NCI-H82 treated with DMSO at 0.1 percent for 48 hours (cell line): ENCODE results near the gene ATXN1.
A peak's percentile ranks its signal among the peaks of the same experiment; 100 is the strongest.

Experiments used
- DNase-seq: peaks from one replicate; lab custom pipeline; 2025; ENCODE audit not compliant: unreplicated experiment; lab: John Stamatoyannopoulos, UW

The ATXN1 gene

DNA sequence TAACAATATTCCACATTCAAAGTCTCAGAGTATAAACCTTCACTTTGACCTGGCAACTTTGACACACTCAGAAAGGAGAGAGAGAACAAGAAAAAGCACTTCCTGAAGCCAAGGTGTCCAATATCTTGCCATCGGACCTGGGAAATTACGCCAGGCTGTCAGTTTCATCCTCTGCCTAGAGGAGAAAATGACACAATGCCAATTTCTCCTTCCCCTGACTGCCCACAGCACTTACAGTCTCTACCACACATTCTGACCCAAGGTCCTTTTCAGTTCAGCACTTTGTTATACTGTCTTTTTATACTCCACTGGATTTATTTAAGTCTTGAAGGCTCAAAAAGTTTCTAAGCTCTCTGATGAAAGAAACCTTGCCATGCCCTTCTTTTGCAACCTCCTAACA is 272.4 kb downstream of the ATXN1 start:
- no peak for DNase-seq

- no peak for DNase-seq
These were observed 273.1 kb downstream of the ATXN1 start for GRCh38 chr6:16487996-16488674.

- no peak for DNase-seq
These were observed 274.6 kb downstream of the ATXN1 start for GRCh38 chr6:16486661-16487060.

- no peak for DNase-seq
These were observed 277.9 kb downstream of the ATXN1 start for GRCh38 chr6:16483315-16483875.

- DNase-seq: no peak
These were observed 278.5 kb downstream of the ATXN1 start for GRCh38 chr6:16482702-16483314.

- no peak for DNase-seq
These were observed 279.4 kb downstream of the ATXN1 start for GRCh38 chr6:16481697-16482399.

- no peak for DNase-seq
These were observed 280.3 kb downstream of the ATXN1 start for GRCh38 chr6:16480763-16481560.

DNA sequence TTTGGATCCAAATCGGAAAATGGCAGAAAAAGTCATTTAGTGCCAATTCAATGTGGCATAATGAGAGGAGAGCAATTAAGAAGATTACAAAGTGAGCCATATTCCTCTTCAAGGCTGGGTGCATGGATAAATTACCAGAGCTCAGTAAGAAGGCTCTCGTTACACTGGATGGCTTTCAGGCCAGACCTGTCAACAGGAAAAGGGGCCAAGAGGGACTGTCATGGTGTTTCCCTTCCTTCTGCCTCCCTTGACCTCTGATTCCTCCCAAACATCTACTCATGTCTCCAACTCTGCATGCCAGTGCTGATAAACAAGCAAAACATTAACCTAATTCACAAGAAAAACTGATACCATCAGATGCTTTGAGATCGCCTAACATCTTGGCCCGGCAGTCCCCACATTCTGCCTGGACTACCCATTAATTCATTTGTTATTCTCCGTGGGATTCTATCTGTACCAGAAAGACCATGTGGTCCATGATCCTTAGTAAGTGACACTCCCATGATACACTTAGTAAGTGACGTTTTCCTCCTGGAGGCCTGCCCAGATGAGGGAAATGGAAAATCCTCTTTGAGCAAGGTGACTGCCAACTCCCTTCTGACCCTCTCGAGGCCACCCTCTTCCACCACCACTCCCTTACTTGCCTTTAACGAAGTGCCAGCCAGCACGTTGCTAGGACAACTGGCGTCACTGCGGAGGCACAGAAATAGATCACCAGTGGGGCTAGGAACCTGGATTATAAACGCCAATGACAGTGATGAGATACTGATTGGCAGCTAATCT is 283.7 kb downstream of the ATXN1 start:
- no peak for DNase-seq

DNA sequence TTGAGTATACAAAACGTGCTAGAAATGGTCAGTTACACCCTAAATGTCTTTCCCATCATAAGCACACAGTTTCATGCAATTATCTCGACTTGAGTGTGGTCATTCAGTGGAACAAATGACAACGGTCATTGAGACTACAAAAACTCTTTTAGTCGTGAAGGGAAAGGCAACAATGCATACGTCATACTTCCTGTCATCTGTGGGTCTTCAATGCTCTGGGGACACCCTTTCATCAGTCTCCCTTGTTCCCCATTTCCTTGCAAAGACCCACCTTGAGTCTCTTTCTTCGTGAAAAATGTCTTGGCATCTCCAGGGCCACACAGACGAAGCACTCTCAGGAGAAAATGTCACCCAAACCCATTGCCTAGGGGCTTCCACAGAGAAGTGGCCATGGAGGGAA is 284.4 kb downstream of the ATXN1 start:
- DNase-seq: no peak

DNA sequence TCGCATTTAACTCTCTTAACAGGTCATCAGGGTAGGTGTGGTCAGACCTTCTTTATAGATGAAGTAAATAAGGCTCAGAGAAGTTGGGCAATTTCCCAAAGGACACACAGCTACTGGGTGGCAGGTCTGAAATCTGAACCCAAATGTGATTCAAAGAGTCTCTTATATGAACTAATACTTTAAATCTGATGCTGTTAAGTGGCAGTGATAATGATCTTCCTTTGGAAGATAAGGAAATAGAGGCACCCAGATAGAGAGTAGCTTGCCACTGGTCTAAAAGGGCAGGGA is 285.8 kb downstream of the ATXN1 start:
- no peak for DNase-seq

- no peak for DNase-seq
These were observed 286.3 kb downstream of the ATXN1 start for GRCh38 chr6:16474772-16475493.

DNA sequence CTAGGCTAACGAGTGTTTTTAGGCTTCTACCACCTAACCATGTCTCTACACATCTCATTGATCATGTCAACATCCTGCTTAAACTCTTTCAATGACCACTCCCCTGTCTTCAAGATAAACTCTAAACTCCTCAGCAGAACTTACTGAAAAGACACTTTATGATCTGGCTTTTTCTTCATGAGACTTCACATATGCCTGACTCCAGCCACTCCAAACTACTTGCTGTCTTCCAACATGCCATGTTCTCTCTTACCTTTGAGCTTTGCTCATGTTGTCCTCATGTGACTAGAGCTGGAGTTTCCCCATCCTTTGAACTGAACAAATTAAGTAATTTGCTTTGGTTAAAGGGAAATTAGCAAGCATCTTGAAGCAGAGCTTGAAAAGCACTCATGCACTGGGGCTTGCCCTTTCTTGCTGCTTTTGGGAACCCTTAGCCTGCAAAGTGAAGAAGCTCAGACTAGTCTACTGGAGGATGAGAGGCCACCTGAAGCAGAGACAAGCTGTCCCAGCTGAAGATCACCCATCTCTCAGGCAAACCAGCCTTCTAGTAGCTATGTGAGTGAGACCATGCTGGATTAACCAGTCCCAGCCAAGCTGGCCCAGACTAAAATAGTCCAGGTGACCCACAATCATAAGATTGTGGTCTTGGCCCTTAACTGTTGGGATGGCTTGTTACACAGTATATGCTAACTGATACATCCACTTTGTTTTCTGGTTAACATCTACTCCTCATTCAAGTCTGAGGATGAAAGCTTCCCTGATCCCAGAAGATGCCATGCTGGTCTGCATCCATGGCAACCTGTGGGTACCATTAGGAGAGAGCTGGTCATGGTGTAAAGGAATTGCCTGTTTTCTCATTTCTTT is 287.1 kb downstream of the ATXN1 start:
- DNase-seq: no peak

DNA sequence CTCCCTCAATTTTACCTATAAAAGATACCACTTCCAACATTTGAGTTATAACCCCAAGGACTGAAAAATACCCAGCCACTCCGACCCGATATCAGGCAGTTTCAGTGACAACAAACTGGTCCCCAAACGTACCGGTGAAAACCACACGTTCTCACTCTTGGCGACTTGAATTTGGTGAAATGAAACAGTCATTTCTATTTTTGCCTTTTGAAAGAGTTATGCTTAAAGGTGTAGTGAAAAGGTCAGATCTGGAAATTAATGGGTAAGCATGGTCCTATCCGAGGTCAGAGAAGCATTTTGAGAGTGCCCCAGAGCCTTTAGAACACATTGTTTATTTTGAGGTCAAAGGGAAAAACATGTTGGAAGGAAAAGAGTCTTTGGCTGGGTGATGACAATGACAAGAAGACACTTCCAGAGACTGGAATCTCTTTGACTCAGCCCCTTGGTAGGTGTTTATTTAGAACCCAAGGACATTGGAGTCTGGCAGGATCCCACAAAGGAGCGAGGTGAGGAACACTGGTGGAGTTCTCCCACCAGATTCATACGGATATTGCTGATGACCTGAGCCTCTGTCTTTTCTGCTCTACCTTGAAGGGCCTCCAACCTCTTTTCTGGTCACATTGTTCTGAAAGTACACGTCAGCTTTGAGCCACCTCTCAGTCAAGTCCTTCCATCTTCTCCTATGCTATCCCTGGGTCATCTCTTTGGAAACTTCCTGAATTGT is 287.9 kb downstream of the ATXN1 start:
- no peak for DNase-seq

DNA sequence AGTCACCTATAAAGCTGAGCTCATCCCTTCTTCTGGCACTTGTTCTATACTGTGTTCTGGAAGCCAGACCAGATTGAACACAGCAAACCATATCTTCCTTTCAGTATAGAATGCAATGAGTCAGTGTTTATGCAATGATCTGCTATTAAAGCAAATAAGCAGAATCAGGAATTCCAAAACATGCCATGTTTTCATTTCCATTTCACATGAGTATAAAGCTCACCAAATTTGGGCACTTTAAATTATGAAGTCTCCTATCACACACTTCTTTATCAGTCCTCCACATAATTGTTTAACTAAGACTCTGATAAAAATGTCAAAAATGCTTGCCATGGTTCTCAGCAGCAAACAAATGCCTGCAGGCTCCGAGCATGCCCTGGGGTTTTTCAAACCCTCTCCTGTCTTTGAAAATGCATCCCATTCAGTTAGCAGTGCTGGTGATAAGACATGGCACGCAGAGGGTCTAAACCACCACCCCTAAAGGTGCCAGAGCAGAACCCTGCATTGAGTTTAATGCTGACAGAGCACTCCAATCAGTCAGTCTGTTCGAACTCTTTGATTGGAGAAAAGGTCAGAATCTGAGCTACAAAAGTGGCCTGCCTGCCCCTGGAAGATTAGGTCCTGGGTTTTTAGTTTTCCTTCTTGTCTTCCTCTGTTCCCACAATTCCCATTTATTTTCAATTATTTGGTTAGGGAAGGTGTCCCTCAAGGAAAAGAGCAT is 288.8 kb downstream of the ATXN1 start:
- no peak for DNase-seq

DNA sequence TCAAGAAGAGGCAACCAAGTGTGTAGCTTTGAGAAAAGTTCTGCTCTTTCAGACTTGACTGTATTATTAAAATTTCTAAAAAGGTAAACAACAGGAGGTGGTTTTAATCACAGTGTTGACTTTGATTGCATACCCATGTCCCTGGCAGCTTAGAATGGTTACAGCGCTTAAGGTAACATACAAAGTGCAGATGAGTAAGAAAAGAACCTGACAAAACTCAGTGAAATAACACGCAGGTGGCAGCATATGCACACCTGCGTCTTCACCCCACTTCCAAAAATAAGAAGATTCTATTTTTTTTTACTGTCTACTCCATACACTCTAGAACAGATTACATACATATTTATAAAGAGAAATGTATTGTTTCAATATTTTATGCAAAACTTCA is 289.4 kb downstream of the ATXN1 start:
- DNase-seq: no peak

DNA sequence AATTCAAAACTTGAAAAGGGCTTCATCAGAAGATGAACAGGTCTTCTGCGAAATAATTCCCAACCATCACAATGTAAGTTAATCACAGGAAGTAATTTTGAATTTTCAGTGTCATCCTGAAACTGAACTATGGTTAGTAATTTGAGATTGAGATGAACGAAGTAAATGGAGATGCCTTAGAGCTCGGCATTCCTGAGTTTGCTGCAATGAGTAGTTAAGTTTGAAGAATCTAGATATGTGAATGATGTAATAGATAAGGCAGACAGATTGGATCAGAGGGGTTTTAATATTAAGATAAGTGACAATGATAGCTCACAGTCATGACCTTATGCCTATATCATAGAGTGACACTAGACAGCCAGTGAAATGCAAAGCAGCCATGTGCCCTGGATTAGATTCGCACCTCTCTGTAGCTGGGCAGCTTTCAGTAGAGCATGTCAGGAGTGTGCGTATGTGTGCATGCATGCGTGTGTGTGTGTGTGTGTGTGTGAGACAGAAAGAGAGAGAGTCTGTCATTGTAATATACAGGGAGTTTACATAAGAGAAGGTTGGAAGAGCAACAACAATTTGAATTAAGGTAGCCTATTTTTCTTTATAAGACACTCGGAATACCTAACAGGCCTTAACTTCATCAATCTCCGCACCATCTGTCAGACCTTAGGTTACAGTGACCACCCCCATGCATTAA is 289.9 kb downstream of the ATXN1 start:
- DNase-seq: peak; percentile 86

DNA sequence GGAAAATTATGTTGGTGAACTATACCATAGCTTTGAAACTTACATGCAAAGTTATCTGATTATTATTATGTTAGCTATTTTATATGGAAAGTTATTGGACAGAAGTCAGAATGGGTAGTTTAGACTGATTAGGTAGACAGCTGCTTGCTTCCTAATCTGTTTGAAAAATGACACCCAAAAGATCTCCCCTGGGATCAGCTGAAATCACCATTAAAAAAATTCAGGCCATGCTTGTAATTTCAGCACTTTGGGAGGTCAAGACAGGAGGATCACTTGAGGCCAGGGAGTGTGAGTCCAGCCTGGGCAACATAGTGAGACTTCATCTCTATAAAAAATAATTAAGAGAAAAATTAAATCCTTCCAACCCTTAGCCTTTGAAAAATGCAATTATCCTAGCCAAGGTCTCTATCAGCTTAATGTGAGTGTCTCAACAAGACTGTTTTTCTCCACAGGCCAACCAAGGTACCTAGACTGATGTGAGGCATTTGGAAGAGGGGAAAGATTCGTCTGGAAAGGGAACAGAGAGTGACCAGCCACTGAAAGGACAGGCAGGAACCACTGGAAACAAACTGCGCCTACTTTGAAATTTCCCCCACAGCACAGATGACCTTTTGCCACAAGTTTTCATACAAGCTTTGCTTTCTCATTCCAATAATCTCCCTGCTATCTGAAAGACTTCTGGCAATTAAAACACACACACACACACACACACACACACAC is 290.6 kb downstream of the ATXN1 start:
- peak; percentile 82 for DNase-seq
